ENCODE measurements around the gene LRP4. TPM values are rescaled to one million over a fixed set of nuclear protein-coding genes. Genes with fewer than 3 reads are reported as not detected.
A peak's percentile ranks its signal among the peaks of the same experiment; 100 is the strongest.

The LRP4 gene
- total RNA-seq, 1 donor from 2014 or later = 24.5 TPM

GRCh38 chr11:46827995-46828394 lies 90.4 kb downstream of the LRP4 start:
- Mint-ChIP-seq H3K4me3 (no peak overlapping the region), H3K36me3 (ENCODE audit: low read depth) (no peaks in the 10 kb centered on the region), H3K4me1 (peaks cover 39% of the 10 kb centered on the region), H3K27me3 (ENCODE audit: low read depth) (no peaks in the 10 kb centered on the region), H3K27ac (ENCODE audit: unreplicated experiment) (no peak overlapping the region), H3K9me3 (no peaks in the 10 kb centered on the region)
- TF ChIP-seq, protein P1, sequence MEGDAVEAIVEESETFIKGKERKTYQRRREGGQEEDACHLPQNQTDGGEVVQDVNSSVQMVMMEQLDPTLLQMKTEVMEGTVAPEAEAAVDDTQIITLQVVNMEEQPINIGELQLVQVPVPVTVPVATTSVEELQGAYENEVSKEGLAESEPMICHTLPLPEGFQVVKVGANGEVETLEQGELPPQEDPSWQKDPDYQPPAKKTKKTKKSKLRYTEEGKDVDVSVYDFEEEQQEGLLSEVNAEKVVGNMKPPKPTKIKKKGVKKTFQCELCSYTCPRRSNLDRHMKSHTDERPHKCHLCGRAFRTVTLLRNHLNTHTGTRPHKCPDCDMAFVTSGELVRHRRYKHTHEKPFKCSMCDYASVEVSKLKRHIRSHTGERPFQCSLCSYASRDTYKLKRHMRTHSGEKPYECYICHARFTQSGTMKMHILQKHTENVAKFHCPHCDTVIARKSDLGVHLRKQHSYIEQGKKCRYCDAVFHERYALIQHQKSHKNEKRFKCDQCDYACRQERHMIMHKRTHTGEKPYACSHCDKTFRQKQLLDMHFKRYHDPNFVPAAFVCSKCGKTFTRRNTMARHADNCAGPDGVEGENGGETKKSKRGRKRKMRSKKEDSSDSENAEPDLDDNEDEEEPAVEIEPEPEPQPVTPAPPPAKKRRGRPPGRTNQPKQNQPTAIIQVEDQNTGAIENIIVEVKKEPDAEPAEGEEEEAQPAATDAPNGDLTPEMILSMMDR (conservative IDR thresholded peaks at IDR 0.05) = no peak
- no peak for DNase-seq (ENCODE audit: low read depth, low spot score)

DNA sequence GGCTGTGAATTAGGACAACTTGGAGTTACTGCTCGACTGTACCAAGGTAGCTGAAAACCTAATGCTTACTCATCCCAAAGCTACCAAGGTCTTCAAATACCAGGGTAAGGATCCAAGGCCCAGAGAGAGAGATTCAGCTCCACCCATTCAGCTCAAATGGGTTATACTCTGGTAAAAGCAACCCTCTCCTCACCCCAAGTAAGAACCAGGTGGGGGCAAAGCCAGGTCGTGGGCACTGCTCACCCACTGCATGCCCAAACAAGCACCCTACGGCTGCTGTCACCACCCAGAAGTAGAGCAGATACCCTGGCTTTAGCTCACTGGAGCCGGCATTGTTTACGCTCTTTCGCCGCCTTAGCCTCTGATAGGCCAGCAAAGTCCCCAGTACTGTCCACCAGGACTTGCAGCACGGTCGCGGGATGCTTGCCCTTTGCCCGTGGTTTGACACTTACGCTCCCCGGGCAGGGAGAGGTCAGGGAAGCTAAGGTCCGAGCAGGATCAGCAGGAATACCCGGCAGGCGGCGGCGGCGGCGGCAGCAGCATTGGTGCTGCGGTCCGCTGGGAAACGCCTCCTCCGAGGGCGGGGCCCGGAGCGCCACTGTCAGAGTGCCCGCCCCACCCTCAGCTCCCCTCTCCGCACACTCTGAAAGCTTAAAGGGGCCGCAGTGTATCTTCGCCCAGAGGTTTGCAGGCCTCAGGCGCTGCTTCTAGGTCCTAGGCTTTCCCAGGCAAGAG lies 91.9 kb downstream of the LRP4 start:
- TF ChIP-seq, protein P1 (conservative IDR thresholded peaks at IDR 0.05) = no peak
- no peaks in the 10 kb centered on the region for H3K27me3 Mint-ChIP-seq (ENCODE audit: low read depth)
- H3K27ac Mint-ChIP-seq (ENCODE audit: unreplicated experiment) = no peak overlapping the region
- H3K4me1 Mint-ChIP-seq = peaks cover 36% of the 10 kb centered on the region
- peak overlapping the region; percentile 78 for H3K4me3 Mint-ChIP-seq
- peak; percentile 72 for DNase-seq (ENCODE audit: low read depth, low spot score)
- no peaks in the 10 kb centered on the region for H3K36me3 Mint-ChIP-seq (ENCODE audit: low read depth)
- no peaks in the 10 kb centered on the region for H3K9me3 Mint-ChIP-seq

GRCh38 chr11:46808799-46809431 lies 109.4 kb downstream of the LRP4 start:
- Mint-ChIP-seq H3K27ac (ENCODE audit: unreplicated experiment) (no peak overlapping the region), H3K4me1 (no peaks in the 10 kb centered on the region), H3K36me3 (ENCODE audit: low read depth) (peaks cover 6% of the 10 kb centered on the region), H3K27me3 (ENCODE audit: low read depth) (no peaks in the 10 kb centered on the region), H3K9me3 (no peaks in the 10 kb centered on the region), H3K4me3 (no peak overlapping the region)
- DNase-seq (ENCODE audit: low read depth, low spot score) = no peak
- TF ChIP-seq, protein P1 (conservative IDR thresholded peaks at IDR 0.05) = peak; percentile 55

Other genes starting within 250 kb of the LRP4 start
- gene ARHGAP1, start 217.9 kb downstream of the LRP4 start, total RNA-seq = 31.9 and 32.2 TPM in 2 replicates
- gene ZNF408, start 217.5 kb downstream of the LRP4 start, total RNA-seq = 13.7 and 15.3 TPM in 2 replicates
- gene F2, start 199.3 kb downstream of the LRP4 start, total RNA-seq = not detected in 2 replicates
- gene CKAP5, start 72.3 kb downstream of the LRP4 start, total RNA-seq = 253 TPM in 2 replicates
- gene CSTPP1, start 18.2 kb upstream of the LRP4 start, total RNA-seq = 58.5 and 60.1 TPM in 2 replicates